MM.1S (cell line): ENCODE data around the gene HOXB3.

Experiments
- DNase-seq: peaks from one replicate; pipeline ENCODE4 v3.0.0-alpha.2; 2015
- H2AFZ ChIP-seq: fragments of 300-600 bp; sonication (generic); 2 replicates; pipeline ENCODE4 v1.6.0; 2016; ENCODE audit warnings: antibody characterized with exemption, low read length
- H3F3A ChIP-seq: fragments of 300-600 bp; sonication (generic); 2 replicates; pipeline ENCODE4 v1.6.1; 2016; ENCODE audit warnings: mild to moderate bottlenecking, antibody characterized with exemption, low read length, moderate library complexity, mixed read lengths; ENCODE audit not compliant: insufficient read depth
- H3K27ac ChIP-seq: fragments of 300-600 bp; sonication (generic); 2 replicates; pipeline ENCODE4 v1.5.1; 2016; ENCODE audit warnings: mild to moderate bottlenecking, low read length
- H3K27me3 ChIP-seq: fragments of 300-600 bp; sonication (generic); replicated peaks from 2 replicates; pipeline ENCODE4 v1.6.0; 2016; ENCODE audit warnings: low read length; ENCODE audit not compliant: insufficient read depth
- H3K36me3 ChIP-seq: fragments of 300-600 bp; sonication (generic); replicated peaks from 2 replicates; pipeline ENCODE4 v1.6.1; 2016; ENCODE audit warnings: mild to moderate bottlenecking, low read length, mixed read lengths; ENCODE audit not compliant: insufficient read depth
- H3K4me1 ChIP-seq: fragments of 300-600 bp; sonication (generic); 2 replicates; pipeline ENCODE4 v1.6.1; 2016; ENCODE audit warnings: low read length, mixed read lengths
- H3K4me2 ChIP-seq: fragments of 300-600 bp; sonication (generic); 2 replicates; pipeline ENCODE4 v1.6.0; 2016; ENCODE audit warnings: low read depth, low read length
- H3K4me3 ChIP-seq: fragments of 300-600 bp; sonication (generic); 2 replicates; pipeline ENCODE4 v1.5.1; 2016; ENCODE audit warnings: low read length, mixed read lengths
- H3K79me2 ChIP-seq: fragments of 300-600 bp; sonication (generic); 2 replicates; pipeline ENCODE4 v1.6.1; 2016; ENCODE audit warnings: mixed run types, low read length, mixed read lengths
- H3K9ac ChIP-seq: fragments of 300-600 bp; sonication (generic); 2 replicates; pipeline ENCODE4 v1.6.1; 2016; ENCODE audit warnings: low read length, mixed read lengths
- H3K9me2 ChIP-seq: fragments of 300-600 bp; sonication (generic); replicated peaks from 2 replicates; pipeline ENCODE4 v1.6.1; 2016; ENCODE audit warnings: mild to moderate bottlenecking, low read length, mixed read lengths; ENCODE audit not compliant: insufficient read depth
- H3K9me3 ChIP-seq: fragments of 300-600 bp; sonication (generic); replicated peaks from 2 replicates; pipeline ENCODE4 v1.6.1; 2016; ENCODE audit warnings: mild to moderate bottlenecking, low read length, mixed read lengths; ENCODE audit not compliant: insufficient read depth
- H4K20me1 ChIP-seq: fragments of 300-600 bp; sonication (generic); 2 replicates; pipeline ENCODE4 v1.6.1; 2016; ENCODE audit warnings: mild to moderate bottlenecking, low read length, moderate library complexity, mixed read lengths; ENCODE audit not compliant: insufficient read depth
- CTCF ChIP-seq: fragments of 300-600 bp; sonication (generic); IDR thresholded peaks from 2 replicates; pipeline ENCODE4 v1.5.1; 2016; ENCODE audit warnings: antibody characterized with exemption, low read length, mixed read lengths
- EZH2 ChIP-seq: fragments of 300-600 bp; sonication (generic); optimal IDR thresholded peaks from 2 replicates; pipeline ENCODE3; 2017; ENCODE audit warnings: low read depth, mild to moderate bottlenecking, antibody characterized with exemption, low read length, mixed read lengths
- EZH2phosphoT487 ChIP-seq: fragments of 300-600 bp; sonication (generic); IDR thresholded peaks from 2 replicates; pipeline ENCODE4 v1.6.1; 2018; ENCODE audit warnings: antibody characterized with exemption, low read length

The HOXB3 gene

GRCh38 chr17:48547808-48548522 is 42.1 kb downstream of the HOXB3 start:
- H3K4me1 ChIP-seq: peaks cover 2% of the 10 kb centered on the region; the same call in 1 of the 2 replicates
- no peaks in the 10 kb centered on the region for H3K9me3 ChIP-seq
- H4K20me1 ChIP-seq: no peaks in the 10 kb centered on the region
- no peaks in the 10 kb centered on the region for H3K36me3 ChIP-seq
- TF ChIP-seq EZH2 (no peak), EZH2phosphoT487 (no peak), CTCF (no peak)
- H3K4me2 ChIP-seq: no peak overlapping the region
- H3K27me3 ChIP-seq: peaks cover 3% of the 10 kb centered on the region
- no peaks in the 10 kb centered on the region for H3K79me2 ChIP-seq
- H2AFZ ChIP-seq: no peak overlapping the region
- H3K9ac ChIP-seq: no peak overlapping the region
- no peak for DNase-seq
- no peak overlapping the region for H3K27ac ChIP-seq
- H3K4me3 ChIP-seq: no peak overlapping the region
- H3K9me2 ChIP-seq: no peaks in the 10 kb centered on the region
- H3F3A ChIP-seq: no peaks in the 10 kb centered on the region

DNA sequence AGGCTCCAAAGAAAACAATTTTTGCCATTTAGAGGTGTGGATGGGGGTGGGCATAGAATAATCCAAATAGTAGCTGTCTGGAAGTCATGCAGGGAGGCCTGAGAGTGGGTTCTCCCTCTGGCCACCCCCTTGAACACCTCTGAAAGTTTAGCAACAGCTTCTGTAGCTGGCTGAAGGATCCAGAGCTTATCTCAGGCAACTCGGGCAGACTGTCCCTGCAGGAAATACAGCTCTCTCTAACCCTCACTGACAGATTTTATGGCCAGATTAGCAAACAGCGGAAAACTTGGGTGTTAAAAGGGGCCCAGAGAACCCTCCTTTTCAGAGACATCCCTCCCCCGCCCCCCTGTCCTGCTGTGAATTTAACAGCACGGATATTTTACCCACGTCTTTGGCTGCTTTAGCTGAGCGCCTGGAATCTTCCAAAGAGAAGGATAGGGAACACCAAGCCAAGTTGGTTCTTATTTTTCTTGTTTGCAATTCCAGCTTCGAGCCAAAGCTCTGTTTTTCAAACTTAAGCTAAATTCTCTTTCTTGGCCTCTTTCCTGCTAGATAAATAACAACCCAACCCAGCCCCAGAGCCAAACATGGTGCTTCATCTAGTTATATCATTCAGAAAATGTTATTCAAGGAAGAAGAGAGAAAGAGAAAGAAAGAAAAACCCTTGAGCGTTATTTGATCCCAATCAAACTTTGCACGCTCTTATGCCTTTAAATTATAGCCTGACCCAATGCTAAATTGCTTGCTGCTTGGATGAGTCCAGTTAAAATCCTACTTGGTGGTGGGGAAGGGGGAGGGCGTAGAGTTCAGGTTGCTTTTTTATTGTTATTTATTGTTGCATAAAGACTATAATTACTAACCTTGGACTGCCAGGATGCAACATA is 42.9 kb downstream of the HOXB3 start:
- H3K9ac ChIP-seq: no peak overlapping the region
- no peaks in the 10 kb centered on the region for H4K20me1 ChIP-seq
- H3K9me3 ChIP-seq: no peaks in the 10 kb centered on the region
- H3K4me2 ChIP-seq: no peak overlapping the region
- H3K4me3 ChIP-seq: no peak overlapping the region
- H3K79me2 ChIP-seq: no peaks in the 10 kb centered on the region
- no peaks in the 10 kb centered on the region for H3K36me3 ChIP-seq
- no peaks in the 10 kb centered on the region for H3K9me2 ChIP-seq
- H3F3A ChIP-seq: no peaks in the 10 kb centered on the region
- peaks cover 5% of the 10 kb centered on the region; the same call in 1 of the 2 replicates for H3K4me1 ChIP-seq
- DNase-seq: no peak
- peaks cover 11% of the 10 kb centered on the region for H3K27me3 ChIP-seq
- no peak overlapping the region for H2AFZ ChIP-seq
- no peak for TF ChIP-seq EZH2phosphoT487
- no peak overlapping the region for H3K27ac ChIP-seq

- Histone ChIP-seq H4K20me1 (no peaks in the 10 kb centered on the region), H3F3A (no peaks in the 10 kb centered on the region), H3K4me2 (no peak overlapping the region), H3K9ac (no peak overlapping the region), H3K36me3 (no peaks in the 10 kb centered on the region), H2AFZ (no peak overlapping the region), H3K9me3 (no peaks in the 10 kb centered on the region), H3K79me2 (no peaks in the 10 kb centered on the region), H3K27ac (no peak overlapping the region), H3K4me3 (no peak overlapping the region), H3K9me2 (no peaks in the 10 kb centered on the region), H3K4me1 (peaks cover 5% of the 10 kb centered on the region; the same call in 1 of the 2 replicates), H3K27me3 (peaks cover 16% of the 10 kb centered on the region)
- TF ChIP-seq CTCF (no peak), EZH2phosphoT487 (no peak), EZH2 (no peak)
- DNase-seq: no peak
Observed at GRCh38 chr17:48546137-48546923, 43.7 kb downstream of the HOXB3 start.
